ENCODE results near the gene FBXO11.

- TF ChIP-seq SIN3A (IDR thresholded peaks at IDR 0.05; ENCODE audit: borderline replicate concordance, insufficient read depth, low read length) (no peak), POLR2AphosphoS5 (IDR thresholded peaks at IDR 0.05; ENCODE audit: low read depth, low read length) (no peak), TAF1 (IDR thresholded peaks at IDR 0.05; ENCODE audit: borderline replicate concordance, insufficient read depth, low read length) (no peak), REST (IDR thresholded peaks at IDR 0.05; ENCODE audit: insufficient read depth in 1 of 2, low read depth in 2 of 2, low read length in 2 of 2) (no peak)
These were observed 128.9 kb downstream of the FBXO11 start for GRCh38 chr2:47777277-47777937.
